Upper lobe of left lung (tissue), 4 donors: ENCODE data around the gene TOB1.

Source experiments
- POLR2A ChIP-seq, 4 donors: fragments of 450-650 bp; IDR thresholded peaks; one replicate each; pipeline ENCODE4 v1.5.1; 2016 to 2017; ENCODE audit warnings: antibody characterized with exemption in 4 of 4, mild to moderate bottlenecking in 2 of 4
- TF ChIP-seq, protein P1 (sequence below), 6 experiments: fragments of 450-650 bp in 4 of 6; fragments of 200-600 bp in 2 of 6; sonication (generic) in 2 of 6; IDR thresholded peaks; one replicate each; pipeline ENCODE4 v1.5.1; 2016 to 2019; ENCODE audit warnings: antibody characterized with exemption in 6 of 6

- TF ChIP-seq, protein P1, sequence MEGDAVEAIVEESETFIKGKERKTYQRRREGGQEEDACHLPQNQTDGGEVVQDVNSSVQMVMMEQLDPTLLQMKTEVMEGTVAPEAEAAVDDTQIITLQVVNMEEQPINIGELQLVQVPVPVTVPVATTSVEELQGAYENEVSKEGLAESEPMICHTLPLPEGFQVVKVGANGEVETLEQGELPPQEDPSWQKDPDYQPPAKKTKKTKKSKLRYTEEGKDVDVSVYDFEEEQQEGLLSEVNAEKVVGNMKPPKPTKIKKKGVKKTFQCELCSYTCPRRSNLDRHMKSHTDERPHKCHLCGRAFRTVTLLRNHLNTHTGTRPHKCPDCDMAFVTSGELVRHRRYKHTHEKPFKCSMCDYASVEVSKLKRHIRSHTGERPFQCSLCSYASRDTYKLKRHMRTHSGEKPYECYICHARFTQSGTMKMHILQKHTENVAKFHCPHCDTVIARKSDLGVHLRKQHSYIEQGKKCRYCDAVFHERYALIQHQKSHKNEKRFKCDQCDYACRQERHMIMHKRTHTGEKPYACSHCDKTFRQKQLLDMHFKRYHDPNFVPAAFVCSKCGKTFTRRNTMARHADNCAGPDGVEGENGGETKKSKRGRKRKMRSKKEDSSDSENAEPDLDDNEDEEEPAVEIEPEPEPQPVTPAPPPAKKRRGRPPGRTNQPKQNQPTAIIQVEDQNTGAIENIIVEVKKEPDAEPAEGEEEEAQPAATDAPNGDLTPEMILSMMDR (IDR thresholded peaks at IDR 0.05): no peak
- no peak for TF ChIP-seq POLR2A (IDR thresholded peaks at IDR 0.05)
These were observed 49.9 kb downstream of the TOB1 start for GRCh38 chr17:50816271-50816670.
